Prostate gland (tissue), 2 donors: Measurements from ENCODE around the gene MYLK4. TPM values are rescaled to one million over a fixed set of nuclear protein-coding genes. Genes with fewer than 3 reads are reported as not detected.

Source experiments
- DNase-seq: peaks from one replicate; pipeline ENCODE4 v3.0.0-alpha.2; 2019; ENCODE audit warnings: low spot score
- H3K27ac ChIP-seq, 2 donors: fragments of 200-600 bp; sonication (generic); 2 replicates each; pipeline ENCODE4 v1.5.1; 2017 to 2019
- H3K27me3 ChIP-seq: fragments of 200-600 bp; sonication (generic); replicated peaks from 2 replicates; pipeline ENCODE4 v1.5.1; 2019; ENCODE audit not compliant: insufficient read depth
- H3K36me3 ChIP-seq, 2 donors: fragments of 200-600 bp; sonication (generic); 1 replicate in 1 of 2; 2 replicates in 1 of 2; pipeline versions ENCODE4 v1.5.1 to v1.8.1; 2017 to 2019
- H3K4me1 ChIP-seq: fragments of 200-600 bp; sonication (generic); replicated peaks from 2 replicates; pipeline ENCODE4 v1.5.1; 2019
- H3K4me3 ChIP-seq, 2 donors: fragments of 200-600 bp; sonication (generic); 2 replicates each; pipeline ENCODE4 v1.5.1; 2017 to 2019
- H3K9me3 ChIP-seq: fragments of 200-600 bp; sonication (generic); 2 replicates; pipeline ENCODE4 v1.5.1; 2017
- CTCF ChIP-seq, 4 experiments: fragments of 200-600 bp in 2 of 4; fragments of 450-650 bp in 2 of 4; sonication (generic) in 2 of 4; IDR thresholded peaks; 1 replicate in 3 of 4; 2 replicates in 1 of 4; pipeline ENCODE4 v1.5.1; 2016 to 2019; ENCODE audit warnings: antibody characterized with exemption in 4 of 4, mild to moderate bottlenecking in 2 of 4, moderate library complexity in 2 of 4
- POLR2A ChIP-seq: fragments of 450-650 bp; IDR thresholded peaks from one replicate; pipeline ENCODE4 v1.6.1; 2016; ENCODE audit warnings: antibody characterized with exemption, mild to moderate bottlenecking
- POLR2AphosphoS5 ChIP-seq: sonication (generic); formaldehyde crosslinking; IDR thresholded peaks from one replicate; pipeline ENCODE4 v1.6.1; 2017; ENCODE audit warnings: antibody characterized with exemption
- WGBS: methylation state at CpG from one replicate; pipeline ENCODE4 v1.1.5; 2018; 5-methylcytosine and 5-hydroxymethylcytosine counted together
- intact Hi-C: fragments of 100-400 bp; cut with DNase I; formaldehyde crosslinking; loops from one replicate; pipeline ENCODE4 v1.14.2; 2022
- total RNA-seq, 2 donors: library from RNA; depleted of rRNA; stranded (reverse); fragments of >200 nt; gene quantifications; one replicate each; pipeline ENCODE4 v1.1.0, GENCODE V29; 2016

The MYLK4 gene
- total RNA-seq, 2 donors from 2014 or later, result 0.46 to 0.97 TPM

- Histone ChIP-seq H3K27ac (no peak overlapping the region), H3K9me3 (no peaks in the 10 kb centered on the region), H3K4me3 (no peak overlapping the region), H3K27me3 (no peaks in the 10 kb centered on the region), H3K4me1 (peaks cover 2% of the 10 kb centered on the region), H3K36me3 (no peaks in the 10 kb centered on the region)
- TF ChIP-seq POLR2AphosphoS5 (no peak), POLR2A (no peak), CTCF (IDR thresholded peaks at IDR 0.05) (no peak)
- DNase-seq, result no peak
- WGBS, result 95% methylated on average over 13 of the region's 13 CpGs
- intact Hi-C loops, result loop anchor here (5.0 to 10.0 kb wide), 2 partner anchors 232 to 1100 kb away; no protein-coding TSS in a partner anchor
Observed at GRCh38 chr6:2697291-2697690, 53.4 kb downstream of the MYLK4 start.

- no peak overlapping the region for H3K4me3 ChIP-seq
- H3K4me1 ChIP-seq, result no peaks in the 10 kb centered on the region
- H3K9me3 ChIP-seq, result no peaks in the 10 kb centered on the region
- intact Hi-C loops, result loop anchor here (5.0 to 10.0 kb wide), 2 partner anchors 231 to 1098 kb away; no protein-coding TSS in a partner anchor
- TF ChIP-seq CTCF (IDR thresholded peaks at IDR 0.05), result peak in 2 of 4 experiments; percentile 12 to 45
- no peak for TF ChIP-seq POLR2A
- H3K27me3 ChIP-seq, result no peaks in the 10 kb centered on the region
- DNase-seq, result no peak
- no peaks in the 10 kb centered on the region for H3K36me3 ChIP-seq
- no peak overlapping the region for H3K27ac ChIP-seq
- WGBS, result 55% methylated on average over 5 of the region's 5 CpGs
Observed at GRCh38 chr6:2695454-2696095, 55.1 kb downstream of the MYLK4 start.

GRCh38 chr6:2693231-2693630 lies 57.5 kb downstream of the MYLK4 start:
- Histone ChIP-seq H3K4me3 (no peak overlapping the region), H3K4me1 (no peaks in the 10 kb centered on the region), H3K27ac (no peak overlapping the region), H3K36me3 (no peaks in the 10 kb centered on the region), H3K9me3 (no peaks in the 10 kb centered on the region), H3K27me3 (no peaks in the 10 kb centered on the region)
- 60% methylated on average over 1 of the region's 1 CpG for whole genome bisulfite sequencing
- intact Hi-C loops, result loop anchor here (10.0 kb wide), 1 partner anchor 228 kb away; no protein-coding TSS in a partner anchor
- TF ChIP-seq CTCF (IDR thresholded peaks at IDR 0.05) (no peak), POLR2AphosphoS5 (no peak), POLR2A (no peak)
- no peak for DNase-seq

GRCh38 chr6:2688401-2689064 lies 62.2 kb downstream of the MYLK4 start:
- Histone ChIP-seq H3K4me1 (no peaks in the 10 kb centered on the region), H3K4me3 (no peak overlapping the region), H3K36me3 (no peaks in the 10 kb centered on the region), H3K27me3 (no peaks in the 10 kb centered on the region), H3K9me3 (no peaks in the 10 kb centered on the region), H3K27ac (no peak overlapping the region)
- no peak for DNase-seq
- TF ChIP-seq CTCF (IDR thresholded peaks at IDR 0.05) (no peak), POLR2AphosphoS5 (no peak), POLR2A (no peak)
- 91% methylated on average over 8 of the region's 8 CpGs for WGBS
- intact Hi-C loops, result no loop called here

- Histone ChIP-seq H3K27ac (no peak overlapping the region), H3K4me3 (no peak overlapping the region), H3K36me3 (no peaks in the 10 kb centered on the region), H3K27me3 (no peaks in the 10 kb centered on the region), H3K9me3 (no peaks in the 10 kb centered on the region), H3K4me1 (no peaks in the 10 kb centered on the region)
- DNase-seq, result no peak
- TF ChIP-seq POLR2A (no peak), POLR2AphosphoS5 (no peak), CTCF (IDR thresholded peaks at IDR 0.05) (no peak)
- 91% methylated on average over 7 of the region's 7 CpGs for WGBS
- intact Hi-C loops, result no loop called here
Observed at GRCh38 chr6:2687456-2687855, 63.3 kb downstream of the MYLK4 start.
